ENCODE data around the gene HSPH1. TPM values are rescaled to one million over a fixed set of nuclear protein-coding genes. Genes with fewer than 3 reads are reported as not detected.

HSPH1 gene
- 10 to 100 TPM; 19.4 to 44.8 (median 20.3) TPM for polyA plus RNA-seq

DNA sequence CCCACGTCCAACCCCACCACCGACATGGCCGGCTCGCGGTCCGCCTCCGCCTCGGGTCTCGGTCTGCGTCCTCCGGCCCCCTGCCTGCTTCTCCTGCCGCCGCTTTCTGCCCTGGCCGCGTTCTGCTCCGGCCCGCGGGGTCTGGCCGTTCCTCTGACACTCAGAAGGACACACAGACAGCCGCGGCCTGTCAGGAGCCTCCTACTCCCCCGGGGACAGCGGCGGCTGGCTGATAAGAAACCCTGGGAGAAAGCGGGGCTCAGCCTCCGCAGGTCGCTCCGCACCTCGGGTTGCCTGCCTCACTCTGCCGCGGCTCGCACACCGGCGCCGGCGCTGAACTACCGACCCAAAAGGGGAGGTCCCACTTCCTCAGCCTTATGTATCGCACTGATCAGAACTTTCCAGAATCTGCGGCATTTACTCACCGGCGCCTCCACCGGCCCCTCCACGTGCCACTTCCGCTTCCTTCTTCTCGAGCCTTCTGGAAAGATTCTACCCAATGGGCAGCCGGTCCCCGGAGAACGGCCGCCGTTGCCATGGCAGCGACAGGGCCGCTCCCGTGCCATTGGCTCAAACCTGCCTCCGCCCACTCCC is at the start of gene HSPH1:
Gene HSPH1, minus strand, starts transcription at position 348 of the 594 bp plus-strand sequence. Its CDS starts 322 bp downstream, at position 26.
- Mint-ChIP-seq H3K4me3 (peak within 1 kb of the TSS; percentile 94 to 99 (median 94)), H3K4me1 (peaks cover 32 to 36% of the 10 kb centered on the region in 2 donors), H3K9me3 (no peaks in the 10 kb centered on the region), H3K27me3 (ENCODE audit: low read depth in 3 of 3) (peaks cover 12 to 28% (median 13%) of the 10 kb centered on the region in 3 donors), H3K36me3 (no peaks in the 10 kb centered on the region), H3K27ac (peak within 1 kb of the TSS; percentile 95 to 100 (median 98))
- peak; percentile 99 for DNase-seq

DNA sequence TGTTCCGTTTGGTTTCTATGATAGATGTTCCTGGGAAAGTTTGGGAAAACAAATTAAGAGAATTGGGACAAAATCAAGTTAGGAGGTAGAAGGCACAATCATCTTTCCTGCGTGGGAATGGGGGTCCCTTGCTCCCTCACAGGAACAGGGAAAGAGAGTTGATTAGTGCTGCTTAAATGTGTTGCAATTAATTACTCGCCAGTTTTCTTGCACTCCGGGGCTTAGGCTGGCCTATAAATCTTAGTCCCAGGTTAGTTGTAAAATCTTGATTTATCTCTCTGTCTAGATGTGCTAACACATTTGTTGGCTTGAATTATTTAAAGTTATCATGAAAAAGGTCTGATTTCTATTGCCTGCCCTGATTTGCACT is 48.1 kb upstream of the HSPH1 start:
- Mint-ChIP-seq H3K27ac (peak overlapping the region in 5 of 6 donors; percentile 46 to 81 (median 59)), H3K36me3 (no peaks in the 10 kb centered on the region), H3K9me3 (no peaks in the 10 kb centered on the region), H3K27me3 (ENCODE audit: low read depth in 3 of 3) (peaks cover 0 to 5% (median 0%) of the 10 kb centered on the region in 3 donors), H3K4me3 (peak overlapping the region; percentile 44 to 67 (median 51)), H3K4me1 (peaks cover 27 to 29% of the 10 kb centered on the region in 2 donors)
- DNase-seq = no peak

DNA sequence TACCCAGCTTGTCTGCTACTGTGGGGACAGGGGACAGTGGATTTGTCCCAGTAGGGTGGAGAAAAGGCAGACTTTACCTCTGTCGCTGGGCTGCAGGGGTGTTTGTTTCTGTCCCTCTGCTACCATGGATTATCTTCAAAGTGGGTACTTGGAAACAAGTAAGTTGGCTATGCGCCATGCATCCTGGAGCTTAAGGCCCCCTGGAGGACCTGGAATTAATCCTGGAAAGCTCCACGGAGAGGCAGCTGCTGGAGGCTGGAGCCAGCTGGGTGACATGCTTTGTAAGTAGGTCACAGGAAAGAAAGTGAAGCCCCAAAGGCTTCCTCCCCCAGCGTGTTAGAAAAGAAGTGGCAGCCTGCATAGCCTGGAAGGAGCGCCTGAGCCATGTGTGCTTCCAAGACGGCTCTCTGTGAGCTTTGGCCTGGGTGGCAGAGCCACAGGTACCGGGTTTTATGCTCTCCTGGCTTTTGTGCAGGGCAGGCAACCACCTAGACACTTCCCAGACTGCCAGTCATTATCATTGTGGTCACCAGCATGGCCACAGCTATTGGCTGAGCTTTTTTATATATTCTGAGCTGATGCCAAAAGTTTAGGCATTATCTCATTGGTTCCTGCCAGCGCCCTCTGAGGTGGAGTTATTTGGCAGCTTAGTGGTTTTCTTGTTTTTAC is 47.6 kb upstream of the HSPH1 start:
- peaks cover 0 to 5% (median 3%) of the 10 kb centered on the region in 3 donors for H3K27me3 Mint-ChIP-seq (ENCODE audit: low read depth in 3 of 3)
- peak overlapping the region; percentile 44 to 67 (median 51) for H3K4me3 Mint-ChIP-seq
- no peaks in the 10 kb centered on the region for H3K9me3 Mint-ChIP-seq
- peaks cover 32 to 34% of the 10 kb centered on the region in 2 donors for H3K4me1 Mint-ChIP-seq
- H3K36me3 Mint-ChIP-seq = no peaks in the 10 kb centered on the region
- peak in 2 of 3 donors; percentile 17 to 27 for DNase-seq
- H3K27ac Mint-ChIP-seq = peak overlapping the region in 5 of 6 donors; percentile 46 to 81 (median 59)

DNA sequence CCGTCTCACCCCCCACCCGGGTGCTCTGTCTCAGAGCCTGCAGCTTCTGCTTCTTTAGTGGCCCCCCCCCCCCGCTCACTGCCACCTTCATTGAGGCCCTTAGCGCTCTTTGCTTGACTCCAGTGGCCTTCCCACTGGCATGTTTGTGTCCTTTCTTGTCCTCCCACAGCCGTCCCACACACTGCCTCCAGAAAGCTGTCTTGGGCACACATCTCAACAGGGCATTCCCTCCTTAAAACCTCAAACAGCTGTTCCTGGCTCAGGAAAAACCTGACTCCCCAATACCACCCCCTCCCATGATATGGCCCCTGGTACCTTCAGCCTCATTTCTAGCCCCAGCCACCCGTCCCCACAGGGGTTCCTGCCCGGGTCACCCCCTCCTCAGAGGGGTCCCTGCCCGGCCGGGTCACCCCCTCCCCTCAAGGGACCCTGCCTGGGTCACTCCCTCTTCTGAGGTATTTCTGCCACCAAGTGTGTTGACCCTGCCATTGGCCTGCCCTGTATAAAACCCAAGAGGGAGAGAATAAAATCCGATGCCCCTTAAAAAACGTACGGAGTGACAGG is 46.9 kb upstream of the HSPH1 start:
- peaks cover 32 to 41% of the 10 kb centered on the region in 2 donors for H3K4me1 Mint-ChIP-seq
- H3K27ac Mint-ChIP-seq = no peak overlapping the region
- peak overlapping the region in 2 of 5 donors; percentile 20 to 62 for H3K4me3 Mint-ChIP-seq
- H3K27me3 Mint-ChIP-seq (ENCODE audit: low read depth in 3 of 3) = peaks cover 0 to 5% (median 3%) of the 10 kb centered on the region in 3 donors
- H3K36me3 Mint-ChIP-seq = no peaks in the 10 kb centered on the region
- DNase-seq = no peak
- H3K9me3 Mint-ChIP-seq = no peaks in the 10 kb centered on the region

DNA sequence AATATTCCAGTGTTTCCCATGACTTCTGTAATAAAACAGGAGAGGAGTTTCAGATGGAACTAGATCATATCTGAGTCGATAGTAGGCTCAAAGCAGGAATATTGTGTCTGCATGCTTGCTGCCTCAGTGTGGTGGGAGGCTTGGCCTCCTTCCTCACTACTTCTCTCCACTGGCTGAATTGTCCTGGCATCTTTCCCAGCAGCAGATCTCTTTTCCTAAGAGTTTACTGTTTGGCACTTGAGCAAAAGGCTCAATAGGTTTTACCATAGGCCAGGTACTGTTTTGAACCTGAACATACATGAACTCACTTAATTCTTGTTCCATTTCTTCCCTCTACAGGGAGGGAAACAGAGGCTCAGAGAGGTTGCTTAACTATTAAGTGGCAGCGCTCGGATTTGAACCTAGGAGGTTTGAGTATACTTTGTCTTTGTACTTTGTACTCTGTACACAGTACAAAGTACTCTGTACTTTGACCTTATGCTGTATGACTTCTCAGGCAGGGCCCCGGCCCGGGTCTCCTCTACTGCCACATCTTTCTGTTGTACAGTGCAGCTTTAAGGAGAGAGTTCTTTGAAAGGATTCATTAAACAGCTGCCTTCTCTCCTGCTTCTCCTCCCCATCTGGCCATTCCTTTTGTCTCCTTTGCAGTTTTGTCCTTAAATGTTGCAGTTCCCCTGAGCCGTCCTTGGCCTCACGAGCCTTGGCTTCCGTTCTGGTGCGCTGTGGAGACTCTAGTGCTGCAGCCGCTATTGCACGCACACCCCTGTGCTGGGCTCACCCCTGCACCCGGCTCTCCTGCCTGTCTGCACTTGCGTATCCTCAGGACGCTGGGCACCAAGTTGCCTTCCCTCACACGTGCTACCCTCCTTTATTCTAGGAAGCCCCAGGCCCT is 46.2 kb upstream of the HSPH1 start:
- H3K27ac Mint-ChIP-seq = no peak overlapping the region
- peak overlapping the region in 1 of 5 donors; percentile 20 for H3K4me3 Mint-ChIP-seq
- no peak for DNase-seq
- no peaks in the 10 kb centered on the region for H3K9me3 Mint-ChIP-seq
- no peaks in the 10 kb centered on the region for H3K36me3 Mint-ChIP-seq
- H3K27me3 Mint-ChIP-seq (ENCODE audit: low read depth in 3 of 3) = peaks cover 0 to 5% (median 3%) of the 10 kb centered on the region in 3 donors
- H3K4me1 Mint-ChIP-seq = peaks cover 32 to 41% of the 10 kb centered on the region in 2 donors

DNA sequence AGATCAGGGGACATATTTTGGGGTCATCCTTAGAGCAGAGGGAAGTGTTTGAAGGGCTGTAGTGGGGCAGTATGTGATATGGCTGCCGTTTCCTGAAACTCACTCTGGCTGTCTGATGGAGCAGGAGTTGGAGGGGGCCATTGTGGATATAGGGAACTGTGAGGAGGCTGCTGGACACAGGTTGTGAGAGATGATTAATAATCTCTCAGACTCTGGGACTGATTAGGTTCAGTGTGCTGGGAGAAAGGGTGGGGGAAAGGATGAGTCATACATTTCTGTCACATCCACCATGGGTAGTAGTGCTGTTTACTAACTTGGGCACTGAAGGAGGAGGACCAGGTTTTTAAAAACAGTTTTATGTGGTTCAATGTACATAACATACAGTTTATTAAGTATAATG is 42.9 kb upstream of the HSPH1 start:
- DNase-seq = no peak

DNA sequence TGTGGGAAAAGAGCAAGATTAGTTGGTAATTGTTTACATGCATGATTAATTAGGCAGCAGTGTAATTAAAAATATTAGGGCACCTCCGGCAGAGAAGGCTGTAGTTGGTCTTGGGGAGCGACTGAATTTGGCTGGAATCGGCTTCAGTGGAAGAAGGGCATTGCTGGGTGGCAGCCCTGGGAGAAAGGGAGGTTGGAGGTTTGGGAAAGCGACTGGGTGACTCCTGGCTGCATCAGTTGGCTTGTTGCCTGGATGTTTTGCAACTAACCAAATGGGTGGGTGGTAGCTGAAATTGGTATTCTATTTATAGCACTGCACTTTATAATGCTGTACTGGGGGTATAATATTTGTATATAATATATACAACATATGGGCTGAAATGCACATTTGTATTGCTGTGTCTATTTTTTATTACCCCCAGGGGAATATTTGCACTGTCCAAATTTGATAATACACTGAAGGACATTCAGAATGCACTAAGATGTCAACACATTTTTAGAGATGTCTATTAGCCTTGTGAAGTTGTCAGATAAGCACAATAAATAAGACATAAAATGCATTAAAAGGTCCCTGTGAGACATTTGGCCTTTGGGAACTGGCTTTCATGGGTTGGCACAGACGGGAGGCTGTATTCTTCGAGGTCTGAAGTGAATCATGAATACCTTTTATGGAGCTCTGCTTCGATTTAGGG is 39.8 kb upstream of the HSPH1 start:
- Mint-ChIP-seq H3K9me3 (no peaks in the 10 kb centered on the region), H3K4me3 (peak overlapping the region; percentile 79 to 89 (median 83)), H3K27me3 (ENCODE audit: low read depth in 3 of 3) (peaks cover 3 to 13% (median 3%) of the 10 kb centered on the region in 3 donors), H3K36me3 (no peaks in the 10 kb centered on the region), H3K4me1 (peaks cover 24 to 32% of the 10 kb centered on the region in 2 donors), H3K27ac (peak overlapping the region; percentile 79 to 92 (median 90))
- DNase-seq = no peak

More for the DNA sequence above, 42.9 kb upstream of the HSPH1 start:
- Mint-ChIP-seq H3K9me3 (no peaks in the 10 kb centered on the region), H3K27me3 (ENCODE audit: low read depth in 3 of 3) (peaks cover under 1 to 11% (median 3%) of the 10 kb centered on the region in 3 donors), H3K36me3 (no peaks in the 10 kb centered on the region), H3K4me3 (no peak overlapping the region), H3K27ac (peak overlapping the region in 2 of 6 donors; percentile 13 to 36), H3K4me1 (peaks cover 31 to 41% of the 10 kb centered on the region in 2 donors)

DNA sequence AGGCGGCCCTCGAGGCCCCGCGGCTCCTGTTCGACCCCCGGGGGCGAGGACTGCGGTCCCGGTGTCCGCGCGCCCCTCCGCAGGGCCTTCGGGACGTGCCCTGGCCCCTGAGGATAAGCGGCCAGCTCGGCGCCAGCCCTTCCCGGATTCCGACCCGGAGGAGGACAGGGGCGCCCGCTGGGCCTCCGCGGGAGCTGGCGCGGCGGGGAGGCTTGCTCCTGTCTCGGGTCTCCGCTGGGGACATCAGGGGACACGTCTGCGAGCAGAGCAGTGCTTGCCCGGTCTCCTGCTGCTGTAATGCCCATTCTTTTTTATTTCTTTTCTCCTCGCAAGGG is 38.9 kb upstream of the HSPH1 start:
- Mint-ChIP-seq H3K36me3 (no peaks in the 10 kb centered on the region), H3K27me3 (ENCODE audit: low read depth in 3 of 3) (peaks cover 3 to 13% (median 3%) of the 10 kb centered on the region in 3 donors), H3K27ac (peak overlapping the region; percentile 79 to 92 (median 90)), H3K9me3 (no peaks in the 10 kb centered on the region), H3K4me1 (peaks cover 24 to 32% of the 10 kb centered on the region in 2 donors), H3K4me3 (peak overlapping the region; percentile 79 to 89 (median 83))
- no peak for DNase-seq

DNA sequence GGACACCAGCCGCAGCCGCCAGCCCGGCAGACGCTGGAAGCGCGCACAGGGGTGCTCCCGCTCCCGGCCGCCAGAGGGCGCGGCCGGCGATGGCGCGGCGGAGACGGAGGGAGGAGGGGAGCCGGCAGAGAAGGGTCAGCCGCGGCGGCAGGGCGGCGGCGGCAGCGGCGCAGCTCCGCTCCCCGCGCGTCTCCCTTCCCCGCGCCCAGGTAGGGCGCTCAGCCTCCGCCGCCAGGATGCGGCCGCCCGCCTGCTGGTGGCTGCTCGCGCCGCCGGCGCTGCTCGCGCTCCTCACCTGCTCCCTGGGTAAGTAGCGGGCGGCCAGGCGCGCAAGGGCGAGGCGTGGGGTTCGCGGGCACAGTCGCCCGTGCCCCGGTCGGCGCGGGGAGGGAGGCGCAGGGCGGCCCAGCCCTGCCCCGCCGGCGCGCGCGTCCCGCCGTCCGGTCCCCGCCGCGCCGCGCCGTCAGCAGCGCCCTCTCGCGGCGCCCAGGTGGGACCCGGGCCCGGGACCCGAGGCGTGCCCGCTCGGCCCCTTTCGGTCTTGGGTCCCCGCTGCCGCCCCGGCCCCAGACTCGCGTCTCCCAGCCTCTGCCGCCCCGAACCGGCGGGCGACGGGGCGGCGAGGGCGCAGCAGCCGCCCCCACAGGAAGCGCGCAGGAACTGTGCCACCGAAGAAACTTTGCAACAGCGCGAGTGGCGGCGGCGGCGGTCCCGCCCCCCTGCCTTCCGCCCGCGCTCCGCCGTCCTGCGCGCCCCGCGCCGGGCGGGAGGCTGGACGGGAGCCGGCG is 38.3 kb upstream of the HSPH1 start, which contains the start of gene B3GLCT:
Gene B3GLCT, plus strand, starts transcription at position 127 of the 788 bp plus-strand sequence. Its CDS starts 110 bp downstream, at position 237.
- Mint-ChIP-seq H3K4me3 (peak within 1 kb of the TSS; percentile 80 to 89 (median 86)), H3K4me1 (peaks cover 24 to 30% of the 10 kb centered on the region in 2 donors), H3K36me3 (peaks cover 0 to 3% (median 0%) of the 10 kb centered on the region in 3 donors), H3K9me3 (no peaks in the 10 kb centered on the region), H3K27ac (peak within 1 kb of the TSS; percentile 81 to 96 (median 92)), H3K27me3 (ENCODE audit: low read depth in 3 of 3) (peaks cover 3 to 12% (median 8%) of the 10 kb centered on the region in 3 donors)
- DNase-seq = peak; percentile 82 to 87 (median 86)

DNA sequence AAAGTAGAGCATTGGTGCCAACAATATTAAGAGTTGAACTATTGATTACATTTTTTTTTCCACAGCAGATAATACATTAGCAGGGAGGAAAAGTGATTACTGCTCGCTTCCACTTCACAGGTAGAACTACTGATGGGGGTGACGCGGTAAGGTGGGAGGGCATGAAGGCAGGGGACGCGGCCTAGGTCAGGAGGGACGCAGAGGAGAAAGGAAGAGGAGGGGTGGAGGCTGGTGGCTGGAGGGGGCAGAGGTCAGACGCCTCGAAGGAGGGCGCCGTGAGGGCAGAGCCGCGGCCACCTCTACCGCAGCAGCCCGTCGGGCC is 37.8 kb upstream of the HSPH1 start:
- Mint-ChIP-seq H3K4me1 (peaks cover 19 to 25% of the 10 kb centered on the region in 2 donors), H3K36me3 (peaks cover 0 to 3% (median 0%) of the 10 kb centered on the region in 3 donors), H3K9me3 (no peaks in the 10 kb centered on the region), H3K27ac (peak overlapping the region; percentile 42 to 96 (median 87)), H3K27me3 (ENCODE audit: low read depth in 3 of 3) (peaks cover 3 to 10% (median 7%) of the 10 kb centered on the region in 3 donors), H3K4me3 (peak overlapping the region; percentile 78 to 89 (median 81))
- no peak for DNase-seq

DNA sequence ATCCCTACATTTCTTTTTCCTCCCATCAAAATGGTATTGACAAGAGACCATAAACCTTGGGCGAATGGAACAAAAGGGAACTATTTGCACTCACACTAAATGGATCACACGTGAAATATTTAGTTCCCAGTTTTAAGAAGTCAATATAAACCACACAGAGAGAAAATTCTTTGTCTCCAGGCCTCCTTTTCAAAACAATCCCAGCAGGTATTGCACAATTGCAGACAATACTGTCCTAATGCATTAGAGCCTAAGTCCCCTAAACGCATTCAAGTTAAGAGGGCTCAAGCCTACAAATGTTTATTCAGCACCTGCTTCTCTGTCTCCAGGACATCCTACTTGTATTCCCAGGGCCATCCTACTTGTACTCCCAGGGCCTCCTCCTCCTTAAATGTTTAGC is 36.8 kb upstream of the HSPH1 start:
- no peaks in the 10 kb centered on the region for H3K9me3 Mint-ChIP-seq
- H3K4me1 Mint-ChIP-seq = peaks cover 15 to 16% of the 10 kb centered on the region in 2 donors
- peak overlapping the region in 2 of 6 donors; percentile 47 to 61 for H3K27ac Mint-ChIP-seq
- H3K27me3 Mint-ChIP-seq (ENCODE audit: low read depth in 3 of 3) = peaks cover 3 to 10% (median 4%) of the 10 kb centered on the region in 3 donors
- H3K4me3 Mint-ChIP-seq = peak overlapping the region in 4 of 5 donors; percentile 7 to 61 (median 36)
- DNase-seq = no peak
- H3K36me3 Mint-ChIP-seq = peaks cover 0 to 3% (median 0%) of the 10 kb centered on the region in 3 donors

DNA sequence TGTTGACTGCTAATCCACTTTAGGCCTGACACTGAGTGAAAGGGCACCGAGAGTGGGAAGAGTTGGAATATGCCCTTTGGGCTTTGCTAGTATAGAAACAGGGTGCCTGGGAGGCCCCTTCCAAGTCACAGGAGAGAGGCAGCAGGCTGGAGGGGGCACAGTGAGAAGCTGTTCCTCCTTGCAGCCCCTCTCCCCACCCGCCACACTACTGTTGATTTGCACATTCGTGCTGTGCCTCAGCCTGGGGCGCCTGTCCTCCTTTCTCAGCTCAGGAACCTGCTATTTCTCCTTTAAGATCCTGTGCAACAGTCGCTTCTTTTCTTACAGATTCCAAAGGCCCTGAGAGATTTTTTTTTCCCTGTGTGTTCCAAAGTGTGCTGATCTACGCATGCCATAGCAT is 35.3 kb upstream of the HSPH1 start:
- H3K4me3 Mint-ChIP-seq = no peak overlapping the region
- no peak for DNase-seq
- H3K9me3 Mint-ChIP-seq = no peaks in the 10 kb centered on the region
- H3K27ac Mint-ChIP-seq = no peak overlapping the region
- peaks cover 15 to 16% of the 10 kb centered on the region in 2 donors for H3K4me1 Mint-ChIP-seq
- peaks cover 3 to 10% (median 4%) of the 10 kb centered on the region in 3 donors for H3K27me3 Mint-ChIP-seq (ENCODE audit: low read depth in 3 of 3)
- H3K36me3 Mint-ChIP-seq = peaks cover 0 to 3% (median 0%) of the 10 kb centered on the region in 3 donors

Data from immature natural killer cell (primary cell).